ENCODE measurements around the gene MYEOV. TPM values are rescaled to one million over a fixed set of nuclear protein-coding genes. Genes with fewer than 3 reads are reported as not detected.

The MYEOV gene
- total RNA-seq, 4 donors from 2014 or later: 1.1 TPM; not detected in 3

DNA sequence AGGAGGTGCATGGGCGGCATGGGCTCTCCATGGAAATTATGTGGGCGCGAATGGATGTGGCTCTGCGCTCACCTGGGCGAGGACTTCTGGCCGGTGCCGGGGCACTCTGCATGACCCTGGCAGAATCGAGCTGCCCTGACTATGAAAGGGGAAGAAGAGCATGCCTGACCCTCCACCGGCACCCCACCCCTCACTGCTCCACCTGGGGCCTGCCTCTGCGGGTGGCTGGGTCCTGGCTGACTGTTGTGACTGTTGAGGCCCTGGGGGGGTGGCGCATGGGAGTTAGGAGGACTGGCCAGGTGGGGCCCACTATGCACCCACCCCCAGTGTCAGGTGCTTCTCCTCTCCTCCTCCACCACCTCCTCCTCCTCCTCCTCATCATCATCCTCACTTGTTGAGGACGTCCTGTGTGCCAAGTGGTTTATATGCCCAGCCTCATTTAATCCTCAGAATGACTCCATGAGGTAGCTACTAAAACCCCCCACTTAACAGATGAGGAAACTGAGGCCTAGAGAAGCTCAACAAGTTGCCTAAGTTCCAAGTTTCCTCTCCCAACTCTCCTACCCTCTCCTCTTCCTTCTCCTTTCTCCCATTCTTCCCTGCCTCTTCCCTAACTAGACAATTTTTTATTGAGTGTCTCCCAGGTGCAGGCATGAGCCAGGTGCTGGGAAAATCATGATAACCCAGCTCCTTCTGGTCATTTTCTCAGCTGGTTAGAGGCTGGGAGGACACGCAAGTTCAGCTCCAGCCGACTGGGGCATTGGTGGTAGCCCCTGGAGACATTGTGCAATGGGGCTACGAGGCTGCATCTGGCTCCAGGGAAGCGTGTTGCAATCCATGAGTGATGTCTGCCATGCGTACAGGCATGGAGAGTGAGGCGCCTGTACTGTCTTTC lies 2.3 kb downstream of the MYEOV start:
- in situ Hi-C loops (cut with MboI; ENCODE audit: low sequenced_read_pairs in 4 of 4): loop anchor here in 1 of 4 donors (25.0 kb wide), 1 partner anchor 341 kb away; the partner anchor contains the start of gene CCND1
- DNase-seq: peak; percentile 35 to 68

GRCh38 chr11:69296890-69297786 lies 3.2 kb downstream of the MYEOV start:
- TF ChIP-seq, protein P1, sequence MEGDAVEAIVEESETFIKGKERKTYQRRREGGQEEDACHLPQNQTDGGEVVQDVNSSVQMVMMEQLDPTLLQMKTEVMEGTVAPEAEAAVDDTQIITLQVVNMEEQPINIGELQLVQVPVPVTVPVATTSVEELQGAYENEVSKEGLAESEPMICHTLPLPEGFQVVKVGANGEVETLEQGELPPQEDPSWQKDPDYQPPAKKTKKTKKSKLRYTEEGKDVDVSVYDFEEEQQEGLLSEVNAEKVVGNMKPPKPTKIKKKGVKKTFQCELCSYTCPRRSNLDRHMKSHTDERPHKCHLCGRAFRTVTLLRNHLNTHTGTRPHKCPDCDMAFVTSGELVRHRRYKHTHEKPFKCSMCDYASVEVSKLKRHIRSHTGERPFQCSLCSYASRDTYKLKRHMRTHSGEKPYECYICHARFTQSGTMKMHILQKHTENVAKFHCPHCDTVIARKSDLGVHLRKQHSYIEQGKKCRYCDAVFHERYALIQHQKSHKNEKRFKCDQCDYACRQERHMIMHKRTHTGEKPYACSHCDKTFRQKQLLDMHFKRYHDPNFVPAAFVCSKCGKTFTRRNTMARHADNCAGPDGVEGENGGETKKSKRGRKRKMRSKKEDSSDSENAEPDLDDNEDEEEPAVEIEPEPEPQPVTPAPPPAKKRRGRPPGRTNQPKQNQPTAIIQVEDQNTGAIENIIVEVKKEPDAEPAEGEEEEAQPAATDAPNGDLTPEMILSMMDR (IDR thresholded peaks at IDR 0.05 in 4 of 5, conservative IDR thresholded peaks at IDR 0.05 in 1 of 5): no peak
- TF ChIP-seq POLR2A (IDR thresholded peaks at IDR 0.05): no peak
- H3K4me1 ChIP-seq: peaks cover 19% of the 10 kb centered on the region in 2 donors
- intact Hi-C loops (cut with DNase I; ENCODE audit: low total_unique reads) (loop anchor here (10.0 kb wide), 1 partner anchor 148 kb away; no protein-coding TSS in a partner anchor), in situ Hi-C loops (cut with MboI; ENCODE audit: low sequenced_read_pairs in 4 of 4) (loop anchor here in 1 of 4 donors (25.0 kb wide), 1 partner anchor 340 kb away; the partner anchor contains the start of gene CCND1)
- peak overlapping the region; percentile 1 to 30 (median 14) for H3K4me3 ChIP-seq
- no peaks in the 10 kb centered on the region for H3K27me3 ChIP-seq
- no peaks in the 10 kb centered on the region for H3K9me3 ChIP-seq
- peak overlapping the region; percentile 54 to 63 (median 59) for H3K27ac ChIP-seq
- ATAC-seq (peak; percentile 77 to 79), DNase-seq (peak; percentile 61 to 78)
- no peaks in the 10 kb centered on the region for H3K36me3 ChIP-seq

More for the DNA sequence above, 2.3 kb downstream of the MYEOV start:
- ATAC-seq: peak; percentile 31 to 65
- TF ChIP-seq, protein P1 (IDR thresholded peaks at IDR 0.05 in 4 of 5, conservative IDR thresholded peaks at IDR 0.05 in 1 of 5): no peak
- no peak for TF ChIP-seq POLR2A (IDR thresholded peaks at IDR 0.05)
- no peaks in the 10 kb centered on the region for H3K36me3 ChIP-seq
- no peak overlapping the region for H3K4me3 ChIP-seq
- H3K4me1 ChIP-seq: peaks cover 16 to 19% of the 10 kb centered on the region in 2 donors
- peak overlapping the region in 1 of 4 donors; percentile 54 for H3K27ac ChIP-seq
- H3K9me3 ChIP-seq: no peaks in the 10 kb centered on the region
- intact Hi-C loops (cut with DNase I; ENCODE audit: low total_unique reads): loop anchor here (10.0 kb wide), 1 partner anchor 149 kb away; no protein-coding TSS in a partner anchor
- no peaks in the 10 kb centered on the region for H3K27me3 ChIP-seq

DNA sequence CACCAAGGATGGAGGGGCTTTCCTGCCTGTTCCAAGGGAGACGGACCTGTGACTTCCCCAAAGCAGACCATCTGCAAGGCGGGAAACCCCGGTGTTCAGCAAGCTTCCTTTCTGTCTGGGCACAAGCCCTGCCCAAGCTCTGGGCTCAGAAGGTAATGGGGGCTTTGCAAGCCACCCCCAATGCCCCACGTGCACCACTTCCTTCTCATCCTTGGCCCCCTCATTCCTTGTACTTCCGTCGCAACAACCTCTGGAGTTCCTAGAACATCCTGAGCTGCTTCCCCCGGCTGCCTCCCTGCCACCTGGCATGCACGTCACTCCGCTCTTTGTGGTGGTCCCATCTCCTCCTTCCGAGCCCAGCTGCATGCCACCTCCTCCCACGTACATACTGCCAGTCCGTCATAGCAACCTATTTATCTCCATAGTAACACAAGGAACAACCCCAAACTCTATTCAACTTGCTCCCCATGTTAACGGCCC lies 3.9 kb downstream of the MYEOV start:
- Histone ChIP-seq H3K9me3 (no peaks in the 10 kb centered on the region), H3K4me1 (peaks cover 19% of the 10 kb centered on the region in 2 donors), H3K27me3 (no peaks in the 10 kb centered on the region), H3K36me3 (no peaks in the 10 kb centered on the region), H3K4me3 (peak overlapping the region in 3 of 4 donors; percentile 1 to 30 (median 14)), H3K27ac (peak overlapping the region; percentile 54 to 63 (median 59))
- no peak for TF ChIP-seq POLR2A (IDR thresholded peaks at IDR 0.05)
- TF ChIP-seq, protein P1 (IDR thresholded peaks at IDR 0.05 in 4 of 5, conservative IDR thresholded peaks at IDR 0.05 in 1 of 5): no peak
- in situ Hi-C loops (cut with MboI; ENCODE audit: low sequenced_read_pairs in 4 of 4) (loop anchor here in 1 of 4 donors (25.0 kb wide), 1 partner anchor 339 kb away; the partner anchor contains the start of gene CCND1), intact Hi-C loops (cut with DNase I; ENCODE audit: low total_unique reads) (loop anchor here (10.0 kb wide), 1 partner anchor 147 kb away; no protein-coding TSS in a partner anchor)
- DNase-seq (no peak), ATAC-seq (no peak)

All from gastrocnemius medialis (tissue), 4 donors.